HG03460 (cell line): ENCODE results near the gene RAPGEF4.

ENCODE experiments used
- ATAC-seq: cut with Tn5 transposase; IDR thresholded peaks from one replicate; pipeline ENCODE4 v1.9.1; 2021; ENCODE audit not compliant: unreplicated experiment

RAPGEF4 gene

GRCh38 chr2:172894689-172895387 lies 159.2 kb downstream of the RAPGEF4 start:
- ATAC-seq = no peak

GRCh38 chr2:172896661-172897081 lies 161.0 kb downstream of the RAPGEF4 start:
- no peak for ATAC-seq

GRCh38 chr2:172900871-172901270 lies 165.2 kb downstream of the RAPGEF4 start:
- no peak for ATAC-seq

- ATAC-seq = no peak
These were observed 166.3 kb downstream of the RAPGEF4 start for GRCh38 chr2:172901913-172902312.

- ATAC-seq = no peak
These were observed 168.6 kb downstream of the RAPGEF4 start for GRCh38 chr2:172904236-172904635.

- ATAC-seq = no peak
These were observed 170.5 kb downstream of the RAPGEF4 start for GRCh38 chr2:172905937-172906811.

- no peak for ATAC-seq
These were observed 172.6 kb downstream of the RAPGEF4 start for GRCh38 chr2:172908275-172908674.

GRCh38 chr2:172909454-172909853 lies 173.8 kb downstream of the RAPGEF4 start:
- no peak for ATAC-seq

GRCh38 chr2:172912266-172912665 lies 176.6 kb downstream of the RAPGEF4 start:
- ATAC-seq = no peak

- ATAC-seq = no peak
These were observed 178.8 kb downstream of the RAPGEF4 start for GRCh38 chr2:172914341-172915008.

- no peak for ATAC-seq
These were observed 182.1 kb downstream of the RAPGEF4 start for GRCh38 chr2:172917716-172918115.

GRCh38 chr2:172919732-172920131 lies 184.1 kb downstream of the RAPGEF4 start:
- ATAC-seq = no peak

- no peak for ATAC-seq
These were observed 186.0 kb downstream of the RAPGEF4 start for GRCh38 chr2:172921532-172922236.

- no peak for ATAC-seq
These were observed 186.7 kb downstream of the RAPGEF4 start for GRCh38 chr2:172922306-172922705.

- ATAC-seq = no peak
These were observed 187.2 kb downstream of the RAPGEF4 start for GRCh38 chr2:172922815-172923214.

- ATAC-seq = no peak
These were observed 188.5 kb downstream of the RAPGEF4 start for GRCh38 chr2:172924097-172924660.

GRCh38 chr2:172925600-172925999 lies 190.0 kb downstream of the RAPGEF4 start:
- ATAC-seq = no peak

GRCh38 chr2:172926785-172927640 lies 191.4 kb downstream of the RAPGEF4 start:
- ATAC-seq = no peak

- no peak for ATAC-seq
These were observed 192.2 kb downstream of the RAPGEF4 start for GRCh38 chr2:172927641-172928357.
